GM21825 (cell line): ENCODE data around the gene CAMTA1.
"Not testable (repeated sequence)": the region's sequence is repeated elsewhere in the genome, so short reads cannot be mapped to it uniquely, and the experiment has no call there.

Experiments
- ATAC-seq: cut with Tn5 transposase; IDR thresholded peaks from one replicate; pipeline ENCODE4 v1.9.1; 2021; ENCODE audit warnings: mild to moderate bottlenecking, moderate library complexity; ENCODE audit not compliant: unreplicated experiment

Gene CAMTA1

DNA sequence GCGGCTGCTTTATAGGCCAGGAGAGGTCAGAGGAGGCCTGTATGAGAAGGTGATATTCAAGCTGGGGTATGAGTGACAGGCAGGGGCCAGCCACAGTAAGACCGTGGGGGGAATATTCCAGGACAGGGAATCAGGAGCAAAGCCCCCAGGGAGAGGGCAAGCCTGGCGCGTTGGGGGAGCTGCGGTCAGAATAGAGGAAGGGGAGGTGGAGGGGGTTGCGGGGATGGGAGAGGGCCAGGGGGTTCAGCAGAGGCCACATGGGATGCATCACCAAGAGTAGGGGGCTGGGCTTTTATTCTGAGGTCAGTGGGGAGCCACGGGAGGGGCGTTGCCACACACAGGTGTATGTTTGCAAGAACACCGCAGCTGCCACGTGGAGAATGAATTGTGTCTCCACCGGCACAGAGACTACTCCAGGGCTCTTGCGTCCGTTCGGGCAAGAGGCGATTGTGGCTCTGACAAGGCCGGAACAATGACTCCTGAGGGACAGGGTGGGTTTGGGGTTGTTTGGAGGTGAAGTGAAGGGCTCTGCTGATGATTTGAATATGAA is 901.1 kb downstream of the CAMTA1 start:
- no peak for ATAC-seq

DNA sequence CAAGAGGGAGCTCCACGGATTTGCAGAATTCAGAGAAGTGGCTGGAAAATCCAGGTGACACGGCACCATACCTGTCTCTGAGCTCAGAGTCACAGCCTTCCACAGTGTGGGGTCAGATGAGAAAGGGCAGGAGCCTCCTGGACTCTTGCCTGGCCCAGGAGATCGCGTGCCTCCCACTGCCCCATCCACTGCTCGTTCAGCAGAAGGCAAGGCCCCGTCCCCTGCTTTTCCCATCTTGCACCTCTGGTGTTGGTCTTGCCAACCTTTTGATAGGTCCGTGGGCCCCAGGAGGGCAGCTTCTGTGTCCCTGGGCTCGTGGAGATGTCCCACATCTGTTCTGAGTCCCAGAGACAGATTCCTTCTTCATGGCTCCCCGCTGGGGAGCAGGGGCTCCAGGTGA is 902.2 kb downstream of the CAMTA1 start:
- ATAC-seq = no peak

DNA sequence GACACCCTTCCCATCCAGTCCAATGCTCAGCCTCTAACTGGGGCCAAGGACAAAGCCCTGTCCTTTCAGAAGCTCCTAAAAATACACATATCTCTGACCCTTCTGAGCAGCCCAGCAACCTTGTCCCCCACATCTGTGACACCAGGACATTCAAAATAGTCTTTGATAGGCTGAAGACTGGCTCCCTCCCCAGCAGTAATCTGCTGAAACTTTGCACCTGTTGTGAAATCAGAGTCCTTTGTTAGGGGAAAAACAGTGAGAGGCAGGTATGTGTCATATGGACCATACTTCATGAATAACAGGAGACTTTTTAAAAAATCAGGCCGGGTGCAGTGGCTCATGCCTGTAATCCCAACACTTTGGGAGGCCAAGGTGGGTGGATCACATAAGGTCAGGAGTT is 903.4 kb downstream of the CAMTA1 start:
- ATAC-seq = no peak

DNA sequence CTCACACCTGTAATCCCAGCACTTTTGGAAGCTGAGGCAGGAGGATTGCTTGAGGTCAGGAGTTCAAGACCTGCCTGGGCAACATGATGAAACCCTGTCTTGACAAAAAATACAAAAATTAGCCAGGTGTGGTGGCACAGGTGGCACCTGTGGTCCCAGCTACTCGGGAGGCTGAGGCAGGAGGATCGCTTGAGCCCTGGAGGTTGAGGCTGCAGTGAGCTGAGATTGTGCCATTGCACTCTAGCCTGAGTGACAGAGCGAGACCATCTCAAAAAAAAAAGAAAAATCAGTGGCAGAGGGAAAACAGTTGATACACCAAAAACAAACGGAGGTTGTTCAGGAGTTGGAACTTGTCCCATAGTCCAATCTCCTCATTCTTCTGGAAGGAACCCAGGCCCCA is 904.1 kb downstream of the CAMTA1 start:
- ATAC-seq = not testable (repeated sequence)

DNA sequence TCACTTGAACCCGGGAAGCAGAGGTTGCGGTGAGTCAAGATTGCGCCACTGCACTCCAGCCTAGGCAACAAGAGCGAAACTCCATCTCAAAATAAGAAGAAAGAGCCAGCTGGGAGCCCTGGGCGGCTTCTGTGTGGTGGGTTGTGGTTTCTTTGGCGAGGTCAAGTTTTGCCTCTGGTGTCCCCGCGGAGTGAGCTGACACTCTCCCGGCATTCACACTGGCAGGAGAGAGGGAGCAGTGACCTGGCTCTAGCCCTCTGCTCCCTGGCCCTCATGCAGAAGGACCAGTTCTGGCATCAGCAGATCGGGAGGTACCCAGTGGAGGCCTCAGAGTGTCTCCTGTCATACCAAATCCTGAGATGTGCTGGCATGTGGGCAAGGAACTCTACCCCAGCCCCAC is 904.8 kb downstream of the CAMTA1 start:
- no peak for ATAC-seq

DNA sequence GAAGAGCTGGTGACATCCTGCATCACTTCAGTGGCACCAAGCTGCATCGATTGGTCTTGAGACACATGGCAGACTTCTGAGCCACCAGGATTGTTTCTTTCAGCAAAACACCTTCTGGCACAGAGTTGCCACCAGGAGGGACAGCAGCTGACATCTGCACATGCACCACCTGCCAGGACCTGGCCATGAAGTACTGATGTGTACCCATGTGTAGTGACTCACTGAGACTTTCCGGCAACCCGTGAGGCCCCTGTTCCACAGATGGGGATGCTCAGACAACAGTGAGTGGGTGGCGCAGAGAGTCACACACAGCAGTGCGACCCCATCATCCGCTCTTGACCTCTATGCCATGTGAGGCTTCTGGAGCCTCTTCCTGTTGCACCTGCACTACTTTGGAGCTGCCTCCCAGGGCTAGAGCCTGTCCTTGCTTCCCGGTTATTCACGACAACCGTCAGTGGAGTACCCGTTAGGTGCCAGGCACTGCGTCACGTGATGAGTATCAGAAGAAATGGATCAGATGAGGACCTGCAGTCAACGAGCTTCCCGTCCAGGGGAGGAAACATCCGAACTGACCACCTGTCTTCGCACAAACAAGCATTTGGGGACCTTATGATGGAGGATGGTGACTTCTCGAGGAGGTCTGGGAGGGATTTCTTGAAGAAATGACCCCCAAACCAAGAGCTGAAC is 905.4 kb downstream of the CAMTA1 start:
- ATAC-seq = no peak

DNA sequence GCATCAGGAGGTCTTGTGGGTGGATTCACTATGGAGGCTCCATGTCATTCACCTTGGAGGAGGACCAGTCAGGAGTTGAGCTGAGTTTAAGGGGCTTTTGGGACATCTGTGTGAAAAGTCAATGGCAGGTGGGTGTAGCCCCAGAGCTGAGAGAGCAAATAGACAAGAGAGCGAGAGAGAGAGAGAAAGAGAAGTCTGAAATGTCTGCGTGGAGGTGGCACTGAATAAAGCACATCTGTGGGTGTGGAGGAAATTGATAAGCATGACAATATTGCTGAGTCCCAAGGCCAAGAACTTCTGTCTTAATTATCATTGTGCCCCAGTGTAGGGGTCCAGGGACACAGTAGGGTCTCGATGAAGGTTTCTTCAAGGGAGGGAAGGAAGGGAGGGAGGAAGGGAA is 906.3 kb downstream of the CAMTA1 start:
- no peak for ATAC-seq

DNA sequence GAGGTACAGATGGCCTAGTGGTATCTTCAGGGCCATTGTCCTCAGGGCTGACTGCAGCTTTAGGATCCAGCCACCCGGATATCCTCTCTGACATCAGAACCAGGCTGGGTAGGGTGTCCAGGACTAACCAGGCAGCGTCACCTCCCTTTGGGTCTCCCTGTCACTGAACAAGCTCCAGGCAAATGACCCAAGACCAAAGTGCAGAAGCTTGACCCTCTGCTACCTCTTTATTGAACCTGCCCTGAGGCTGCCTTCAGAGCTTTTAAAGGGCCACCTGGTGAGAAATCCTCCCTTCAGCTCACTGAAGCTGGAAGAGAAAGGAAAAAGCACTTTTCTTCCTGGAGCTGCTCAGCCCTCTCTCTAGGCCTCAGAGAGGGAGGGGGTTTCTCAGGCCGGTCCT is 906.8 kb downstream of the CAMTA1 start:
- ATAC-seq = no peak

DNA sequence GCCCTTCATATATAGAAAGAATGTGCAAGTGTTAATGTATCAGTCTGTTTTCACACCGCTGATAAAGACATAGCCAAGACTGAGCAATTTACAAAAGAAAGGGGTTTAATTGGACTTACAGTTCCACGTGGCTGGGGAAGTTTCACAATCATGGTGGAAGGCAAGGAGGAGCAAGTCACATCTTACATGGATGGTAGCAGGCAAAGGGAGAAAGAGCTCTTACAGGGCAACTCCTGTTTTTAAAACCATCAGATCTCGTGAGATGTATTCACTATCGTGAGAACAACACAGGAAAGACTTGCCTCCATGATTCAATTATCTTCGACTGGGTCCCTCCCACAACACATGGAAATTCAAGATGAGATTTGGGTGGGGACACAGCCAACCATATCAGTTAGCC is 907.8 kb downstream of the CAMTA1 start:
- ATAC-seq = not testable (repeated sequence)

DNA sequence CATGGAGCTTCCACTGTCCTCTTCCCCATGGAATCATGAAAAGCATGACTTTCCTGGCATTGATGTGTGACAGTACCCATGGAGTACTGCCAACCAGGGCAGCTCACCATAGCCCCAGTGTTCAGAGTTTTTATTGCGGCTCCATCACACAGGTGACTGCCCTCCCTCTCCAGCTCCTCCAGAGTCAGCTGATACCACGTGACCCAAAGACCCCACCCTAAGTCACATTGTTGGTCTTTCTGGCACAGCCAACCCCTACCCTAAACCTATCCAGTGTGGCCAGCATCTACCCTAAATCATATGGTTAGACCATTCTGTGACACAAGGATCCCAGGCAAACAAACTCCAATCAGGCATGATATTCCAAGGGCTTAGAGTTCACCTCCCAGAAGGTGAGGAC is 908.4 kb downstream of the CAMTA1 start:
- no peak for ATAC-seq

DNA sequence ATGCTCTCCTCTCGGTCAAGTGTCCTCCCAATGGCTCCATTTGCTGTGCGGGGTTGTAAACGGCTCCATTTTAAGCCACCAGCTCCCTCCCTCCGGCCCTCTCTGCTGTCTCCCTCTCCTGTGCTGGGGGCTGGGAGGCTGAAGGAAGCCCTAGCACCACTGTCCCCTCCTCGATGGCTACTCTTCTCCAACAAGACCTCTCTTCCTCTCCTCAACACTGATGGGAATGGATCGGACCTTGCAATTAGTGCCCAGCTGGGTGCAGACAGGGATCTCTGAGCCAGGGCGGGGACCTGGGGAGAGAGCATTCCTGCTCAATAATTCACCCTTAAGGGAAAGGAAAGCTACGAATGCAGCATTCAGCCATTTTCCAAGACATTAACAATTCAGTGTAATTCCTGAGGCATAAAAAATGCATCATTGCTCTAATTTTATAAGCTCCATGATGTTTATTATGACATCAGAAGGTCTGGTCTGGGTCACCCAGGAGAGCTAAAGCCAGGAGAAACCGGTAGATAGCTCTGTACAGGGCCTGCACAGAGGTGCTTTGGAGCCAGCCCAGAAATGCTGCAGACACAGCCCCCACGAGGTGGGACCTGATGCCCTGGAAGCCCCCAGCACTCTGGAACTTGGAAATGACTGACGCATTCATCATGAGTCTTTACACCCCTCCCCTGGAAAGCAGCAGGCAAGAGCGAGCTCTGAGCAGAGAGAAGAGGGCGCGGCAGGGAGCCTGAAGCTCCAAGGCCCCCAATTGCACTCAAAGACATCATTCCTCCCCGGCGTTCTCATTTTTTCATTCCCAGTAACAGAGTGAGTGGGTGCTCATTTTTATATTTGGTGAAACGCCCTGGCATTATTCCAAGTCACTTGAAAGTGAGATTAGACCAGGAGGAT is 909.6 kb downstream of the CAMTA1 start:
- ATAC-seq = no peak

DNA sequence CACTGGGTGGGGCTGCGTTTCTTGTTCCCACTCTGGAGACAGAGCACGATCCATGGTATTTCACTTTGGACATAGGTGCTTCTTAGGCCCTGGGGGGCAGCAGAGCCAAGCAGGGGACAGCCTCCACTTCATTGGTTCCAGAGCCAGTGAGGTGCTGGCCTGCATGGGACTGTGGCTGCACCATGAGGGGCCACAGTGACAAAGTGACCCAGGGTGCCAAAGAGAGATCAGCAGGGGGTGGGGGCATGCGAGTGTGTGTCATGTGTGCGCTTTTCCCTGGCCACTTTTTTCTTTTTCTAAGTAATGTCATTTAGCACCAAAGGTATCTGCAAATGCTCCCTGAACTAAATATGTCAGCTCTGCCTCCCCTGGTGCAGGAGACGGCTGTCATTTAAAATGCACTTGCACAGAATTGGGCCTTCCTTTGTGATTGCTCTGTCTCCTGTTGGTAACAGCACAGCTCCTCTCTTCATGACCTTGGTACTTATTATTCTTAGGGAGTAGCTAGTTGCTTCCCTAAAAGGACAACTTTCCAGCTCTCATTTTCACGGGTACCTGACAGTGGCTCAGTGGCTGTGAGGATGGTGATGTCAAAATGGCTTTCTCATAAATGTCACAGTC is 910.4 kb downstream of the CAMTA1 start:
- ATAC-seq = no peak

DNA sequence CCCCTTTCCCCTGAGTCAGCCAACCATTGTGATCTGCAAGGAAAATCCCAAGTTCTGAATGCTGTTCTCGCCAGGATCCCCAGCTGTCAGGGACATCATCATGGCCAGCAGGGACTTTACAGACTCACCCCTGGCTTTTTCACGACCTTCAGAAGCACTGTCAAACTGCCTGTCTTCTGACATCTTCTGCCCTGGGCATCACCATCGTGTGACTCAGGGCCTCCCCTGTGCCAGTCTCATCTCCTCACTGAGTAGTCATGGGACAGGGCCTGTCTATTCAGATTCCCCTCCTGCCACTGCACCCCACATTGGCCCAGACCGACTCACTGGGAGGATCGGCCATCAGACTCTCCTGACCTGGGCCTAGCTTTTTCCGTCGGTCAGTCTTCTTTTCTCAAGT is 913.4 kb downstream of the CAMTA1 start:
- no peak for ATAC-seq

DNA sequence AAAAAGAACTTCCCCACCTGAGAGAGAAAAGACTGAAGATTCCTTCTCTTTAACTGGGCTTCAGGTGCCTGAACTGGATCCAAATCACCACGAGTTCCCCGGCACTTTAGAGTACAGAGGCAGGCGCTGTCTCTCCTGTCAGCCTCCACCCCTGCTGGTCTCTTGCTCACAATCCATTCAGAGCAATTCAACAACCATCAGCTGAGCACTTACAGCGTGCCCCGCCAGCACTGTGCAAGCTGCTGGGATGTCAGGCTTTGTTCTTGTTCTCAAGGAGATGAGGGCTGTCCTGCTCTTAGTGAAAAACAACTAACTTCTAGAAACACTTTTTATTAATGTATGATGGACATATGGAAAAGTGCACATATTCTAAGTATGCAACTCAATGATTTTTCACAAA is 917.1 kb downstream of the CAMTA1 start:
- no peak for ATAC-seq

DNA sequence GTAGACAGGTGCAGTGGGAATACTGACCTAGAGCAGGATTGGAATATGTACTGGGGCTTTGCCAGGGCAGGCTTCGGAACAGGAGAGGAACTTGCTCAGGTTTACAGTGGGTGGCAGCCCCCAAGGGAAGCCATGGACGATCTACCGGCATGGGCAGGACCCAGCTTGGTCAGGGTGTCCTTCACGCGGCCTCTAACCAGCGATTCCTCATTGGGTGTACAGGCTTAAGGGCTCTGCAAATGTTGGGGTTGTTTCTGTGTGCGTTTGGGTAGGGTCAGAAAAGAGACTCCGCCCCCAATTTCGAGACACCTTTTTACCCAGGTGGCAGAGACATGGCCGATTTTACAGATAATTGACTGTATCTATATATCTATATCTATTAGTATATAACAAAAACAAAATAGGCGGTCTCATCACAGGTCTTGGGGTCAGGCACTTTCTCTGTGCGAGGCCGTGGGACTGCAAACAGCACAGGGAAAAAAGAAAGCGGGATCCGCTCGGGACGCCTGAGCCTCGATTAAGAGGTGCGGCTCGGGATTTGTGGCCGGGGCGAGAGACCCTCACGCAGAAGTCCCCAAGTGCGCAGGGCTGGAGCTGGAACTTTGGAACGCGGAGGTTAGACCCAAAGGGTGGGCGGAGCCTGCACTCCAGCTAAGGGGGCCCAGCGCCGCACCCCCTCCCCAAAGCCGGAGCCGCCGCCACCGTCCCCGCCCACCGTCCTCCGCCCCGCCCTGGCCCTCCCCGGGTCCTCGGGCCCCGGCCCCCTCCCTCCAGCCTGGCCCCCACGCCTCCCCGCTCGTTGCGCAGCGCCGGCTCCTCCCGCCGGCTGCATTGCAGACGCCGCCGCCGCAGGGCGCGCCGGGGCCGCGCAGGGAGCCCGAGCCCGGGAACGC is 918.3 kb downstream of the CAMTA1 start:
- ATAC-seq = no peak

DNA sequence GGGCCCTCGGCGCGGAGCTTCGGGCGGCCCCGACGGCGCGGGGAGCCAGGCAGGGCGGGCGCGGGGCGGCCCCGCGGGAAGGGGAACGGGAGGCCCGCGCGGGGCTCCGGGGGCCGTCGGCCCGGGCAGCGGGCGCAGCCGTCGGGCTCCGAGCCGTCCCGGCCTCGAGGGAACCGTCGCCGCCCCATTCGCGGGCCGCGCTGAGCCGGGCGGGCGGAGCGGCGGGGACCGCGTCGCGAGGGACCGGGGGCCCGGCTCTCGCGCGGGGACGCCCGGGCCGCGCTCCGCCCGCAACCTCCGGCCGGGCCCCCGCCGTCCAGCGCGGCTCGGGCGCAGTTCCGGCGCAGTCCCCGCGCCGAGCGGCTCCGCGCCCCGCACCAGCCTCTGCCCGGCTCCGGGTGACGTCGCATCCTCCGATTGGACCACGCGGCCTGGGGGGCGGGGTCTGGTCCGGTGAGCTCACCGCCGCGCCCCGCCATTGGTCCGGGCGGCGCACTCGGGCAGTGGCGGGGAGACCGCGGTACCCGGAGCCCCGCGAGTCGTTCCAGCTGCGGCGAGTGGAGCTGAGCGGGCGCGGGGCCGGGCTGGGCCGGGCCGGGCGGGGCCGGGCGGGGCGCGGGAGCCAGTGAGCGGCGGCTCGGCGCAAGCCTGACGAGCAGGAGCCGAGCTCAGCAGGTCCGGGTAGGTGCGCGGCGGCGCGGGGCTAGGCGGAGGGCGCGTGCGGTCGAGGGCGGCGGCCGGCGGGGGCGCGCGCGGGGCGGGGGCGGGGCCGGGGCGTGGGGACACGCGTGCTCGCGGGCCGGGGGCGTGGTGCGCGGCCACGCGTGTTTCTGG is 919.2 kb downstream of the CAMTA1 start:
- ATAC-seq = peak; percentile 98

DNA sequence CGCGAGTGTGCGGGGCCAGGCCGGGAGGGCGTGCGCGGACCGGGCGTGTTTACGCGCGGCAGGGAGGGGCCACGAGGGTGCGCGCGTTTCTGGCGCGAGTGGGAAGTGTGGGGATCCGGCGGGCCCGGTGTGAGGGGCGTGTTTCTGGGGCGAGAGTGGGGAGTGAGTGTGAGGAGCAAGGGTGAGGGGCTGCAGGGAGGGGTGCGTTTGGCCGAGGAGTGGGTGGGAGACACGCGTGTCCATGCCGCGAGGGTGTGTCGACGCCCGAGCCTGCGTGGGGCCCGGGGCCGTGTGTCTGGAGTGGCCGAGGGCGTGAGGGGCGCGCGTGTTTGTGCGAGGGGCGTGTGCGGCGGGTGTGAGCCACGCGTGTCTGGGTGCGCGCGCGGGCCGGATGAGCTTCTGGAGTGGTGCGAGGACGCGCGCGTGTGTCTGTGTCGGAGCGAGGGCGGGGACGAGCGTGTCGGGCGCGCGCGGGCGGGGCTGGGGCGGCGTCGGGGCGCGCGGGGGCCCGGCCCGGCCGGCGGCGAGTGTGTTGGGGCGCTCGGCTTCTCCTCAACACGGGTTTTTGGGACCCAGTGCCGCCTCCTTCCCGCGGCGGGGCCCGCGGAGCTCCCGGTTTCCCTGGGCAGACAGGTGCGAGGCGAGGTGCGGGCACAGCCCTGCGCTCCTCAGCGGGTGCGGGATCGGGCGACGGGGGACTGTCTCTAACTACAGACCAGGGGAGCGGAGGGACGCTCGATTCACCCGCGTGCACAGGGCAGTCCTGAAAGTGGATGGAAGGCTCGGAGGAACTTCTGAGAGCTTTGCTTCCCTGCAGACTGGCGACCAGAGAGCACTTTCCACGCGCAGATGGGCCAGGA is 920.0 kb downstream of the CAMTA1 start:
- no peak for ATAC-seq

DNA sequence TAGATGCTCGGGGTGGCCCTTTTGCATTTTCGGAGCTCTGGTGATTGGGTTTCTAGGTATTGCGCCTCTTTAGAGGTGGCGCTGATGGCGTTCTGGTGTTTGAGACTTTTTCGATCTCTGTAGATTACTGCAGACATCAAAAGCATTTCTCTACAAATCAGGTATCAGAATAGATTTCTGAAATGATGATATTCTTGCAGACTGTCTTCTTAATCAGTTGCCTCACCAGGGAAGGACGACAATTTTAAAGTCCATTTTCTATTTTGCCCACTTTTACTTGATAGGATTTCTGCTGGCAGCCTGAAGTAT is 920.6 kb downstream of the CAMTA1 start:
- ATAC-seq = no peak

DNA sequence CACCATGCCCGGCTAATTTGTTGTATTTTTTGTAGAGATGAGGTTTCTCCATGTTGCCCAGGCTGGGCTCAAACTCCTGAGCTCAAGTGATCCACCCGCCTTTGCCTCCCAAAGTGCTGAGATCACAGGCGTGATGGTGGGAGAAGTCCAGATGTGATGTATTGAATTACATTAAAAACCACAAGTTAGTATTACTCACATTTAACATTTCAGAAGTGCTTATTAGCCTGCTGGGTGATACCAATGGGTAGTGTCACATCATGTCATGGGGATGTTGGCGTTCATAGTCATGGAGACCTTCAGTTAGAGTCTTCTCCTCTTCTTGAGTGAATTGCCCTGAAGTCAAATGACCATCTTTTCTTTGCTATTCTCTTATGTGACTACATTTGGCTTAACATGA is 922.3 kb downstream of the CAMTA1 start:
- no peak for ATAC-seq
